ENCODE measurements around the gene C2CD5.

DNA sequence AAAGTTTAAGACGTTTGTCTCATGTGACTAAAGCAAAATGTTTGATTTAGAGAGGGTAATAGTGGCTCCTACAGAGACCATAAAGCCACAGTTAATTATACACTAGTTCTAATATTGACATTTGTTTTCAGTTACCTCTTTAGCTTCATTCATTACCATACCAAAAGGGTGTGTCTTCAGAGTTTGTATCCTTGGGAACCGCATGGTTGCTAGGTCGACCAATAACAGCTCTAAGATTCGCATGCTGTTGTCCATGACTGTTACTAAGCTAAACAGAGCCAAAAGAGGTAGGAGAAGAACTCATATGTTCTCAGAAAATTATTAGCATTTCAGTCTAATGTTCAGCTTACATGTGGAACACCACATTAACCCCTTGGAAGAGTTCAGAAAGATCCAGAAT, 44.5 kb upstream of the C2CD5 start:
- TF ChIP-seq, protein P1, sequence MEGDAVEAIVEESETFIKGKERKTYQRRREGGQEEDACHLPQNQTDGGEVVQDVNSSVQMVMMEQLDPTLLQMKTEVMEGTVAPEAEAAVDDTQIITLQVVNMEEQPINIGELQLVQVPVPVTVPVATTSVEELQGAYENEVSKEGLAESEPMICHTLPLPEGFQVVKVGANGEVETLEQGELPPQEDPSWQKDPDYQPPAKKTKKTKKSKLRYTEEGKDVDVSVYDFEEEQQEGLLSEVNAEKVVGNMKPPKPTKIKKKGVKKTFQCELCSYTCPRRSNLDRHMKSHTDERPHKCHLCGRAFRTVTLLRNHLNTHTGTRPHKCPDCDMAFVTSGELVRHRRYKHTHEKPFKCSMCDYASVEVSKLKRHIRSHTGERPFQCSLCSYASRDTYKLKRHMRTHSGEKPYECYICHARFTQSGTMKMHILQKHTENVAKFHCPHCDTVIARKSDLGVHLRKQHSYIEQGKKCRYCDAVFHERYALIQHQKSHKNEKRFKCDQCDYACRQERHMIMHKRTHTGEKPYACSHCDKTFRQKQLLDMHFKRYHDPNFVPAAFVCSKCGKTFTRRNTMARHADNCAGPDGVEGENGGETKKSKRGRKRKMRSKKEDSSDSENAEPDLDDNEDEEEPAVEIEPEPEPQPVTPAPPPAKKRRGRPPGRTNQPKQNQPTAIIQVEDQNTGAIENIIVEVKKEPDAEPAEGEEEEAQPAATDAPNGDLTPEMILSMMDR (IDR thresholded peaks at IDR 0.05), result no peak
- TF ChIP-seq POLR2A (IDR thresholded peaks at IDR 0.05), result no peak

All from prostate gland (tissue), 2 donors.